ENCODE data around the gene IGF1. TPM values are rescaled to one million over a fixed set of nuclear protein-coding genes. Genes with fewer than 3 reads are reported as not detected.
A peak's percentile ranks its signal among the peaks of the same experiment; 100 is the strongest.
"Not testable (repeated sequence)": the region's sequence is repeated elsewhere in the genome, so short reads cannot be mapped to it uniquely, and the experiment has no call there.

The IGF1 gene
- total RNA-seq, 4 donors from 2014 or later, result 15.4 to 79.4 (median 45.3) TPM

GRCh38 chr12:102356690-102357089 is 123.7 kb downstream of the IGF1 start:
- DNase-seq (ENCODE audit: extremely low spot score), result peak; percentile 17
- no peak for TF ChIP-seq EP300 (IDR thresholded peaks at IDR 0.05)
- no peak for TF ChIP-seq POLR2AphosphoS5 (IDR thresholded peaks at IDR 0.05)
- no peak for TF ChIP-seq POLR2A (IDR thresholded peaks at IDR 0.05; ENCODE audit: low read depth)
- TF ChIP-seq, protein P1, sequence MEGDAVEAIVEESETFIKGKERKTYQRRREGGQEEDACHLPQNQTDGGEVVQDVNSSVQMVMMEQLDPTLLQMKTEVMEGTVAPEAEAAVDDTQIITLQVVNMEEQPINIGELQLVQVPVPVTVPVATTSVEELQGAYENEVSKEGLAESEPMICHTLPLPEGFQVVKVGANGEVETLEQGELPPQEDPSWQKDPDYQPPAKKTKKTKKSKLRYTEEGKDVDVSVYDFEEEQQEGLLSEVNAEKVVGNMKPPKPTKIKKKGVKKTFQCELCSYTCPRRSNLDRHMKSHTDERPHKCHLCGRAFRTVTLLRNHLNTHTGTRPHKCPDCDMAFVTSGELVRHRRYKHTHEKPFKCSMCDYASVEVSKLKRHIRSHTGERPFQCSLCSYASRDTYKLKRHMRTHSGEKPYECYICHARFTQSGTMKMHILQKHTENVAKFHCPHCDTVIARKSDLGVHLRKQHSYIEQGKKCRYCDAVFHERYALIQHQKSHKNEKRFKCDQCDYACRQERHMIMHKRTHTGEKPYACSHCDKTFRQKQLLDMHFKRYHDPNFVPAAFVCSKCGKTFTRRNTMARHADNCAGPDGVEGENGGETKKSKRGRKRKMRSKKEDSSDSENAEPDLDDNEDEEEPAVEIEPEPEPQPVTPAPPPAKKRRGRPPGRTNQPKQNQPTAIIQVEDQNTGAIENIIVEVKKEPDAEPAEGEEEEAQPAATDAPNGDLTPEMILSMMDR (IDR thresholded peaks at IDR 0.05), result no peak
- H3K4me1 ChIP-seq, result no peaks in the 10 kb centered on the region
- H3K27me3 ChIP-seq, result no peaks in the 10 kb centered on the region
- no peak overlapping the region for H3K27ac ChIP-seq (replicated peaks in 1 of 4)
- WGBS, result 88% methylated on average over 2 of the region's 2 CpGs
- H3K4me3 ChIP-seq, result no peak overlapping the region
- H3K9me3 ChIP-seq, result peaks cover 0 to 6% (median 0%) of the 10 kb centered on the region in 4 donors
- no peaks in the 10 kb centered on the region for H3K36me3 ChIP-seq
- intact Hi-C loops (cut with DNase I), result no loop called here

DNA sequence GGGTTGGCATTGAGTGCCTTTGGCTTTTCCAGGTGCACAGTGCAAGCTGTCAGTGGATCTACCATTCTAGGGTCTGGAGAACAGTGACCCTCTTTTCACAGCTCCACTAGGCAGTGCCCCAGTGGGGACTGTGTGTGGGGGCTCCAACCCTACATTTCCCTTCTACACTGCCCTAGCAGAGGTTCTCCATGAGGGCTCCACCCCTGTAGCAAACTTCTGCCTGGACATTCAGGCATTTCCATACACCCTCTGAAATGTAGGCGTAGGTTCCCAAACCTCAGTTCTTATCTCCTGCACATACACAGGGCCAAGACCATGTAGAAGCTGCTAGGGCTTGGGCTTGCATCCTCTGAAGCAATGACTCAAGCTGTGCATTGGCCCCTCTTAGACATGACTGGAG is 126.1 kb downstream of the IGF1 start:
- H3K27me3 ChIP-seq; H3K4me1 ChIP-seq; intact Hi-C loops (cut with DNase I); H3K9me3 ChIP-seq; H3K36me3 ChIP-seq; H3K4me3 ChIP-seq; H3K27ac ChIP-seq (replicated peaks in 1 of 4): not testable (repeated sequence)
- DNase-seq (ENCODE audit: extremely low spot score), result peak; percentile 4
- no CpG with 5 or more reads among the region's 1 CpG for WGBS

GRCh38 chr12:102351322-102351721 is 129.0 kb downstream of the IGF1 start:
- TF ChIP-seq POLR2A (IDR thresholded peaks at IDR 0.05; ENCODE audit: low read depth) (no peak), EP300 (IDR thresholded peaks at IDR 0.05) (no peak), POLR2AphosphoS5 (IDR thresholded peaks at IDR 0.05) (no peak)
- TF ChIP-seq, protein P1 (IDR thresholded peaks at IDR 0.05), result no peak
- peaks cover 0 to 6% (median 0%) of the 10 kb centered on the region in 4 donors for H3K9me3 ChIP-seq
- DNase-seq (ENCODE audit: extremely low spot score), result peak; percentile 37
- H3K4me1 ChIP-seq, result peaks cover 0 to 8% (median 2%) of the 10 kb centered on the region in 4 donors
- H3K4me3 ChIP-seq, result no peak overlapping the region
- H3K27me3 ChIP-seq, result no peaks in the 10 kb centered on the region
- 82% methylated on average over 4 of the region's 4 CpGs for WGBS
- intact Hi-C loops (cut with DNase I), result no loop called here
- H3K36me3 ChIP-seq, result no peaks in the 10 kb centered on the region
- no peak overlapping the region for H3K27ac ChIP-seq (replicated peaks in 1 of 4)

DNA sequence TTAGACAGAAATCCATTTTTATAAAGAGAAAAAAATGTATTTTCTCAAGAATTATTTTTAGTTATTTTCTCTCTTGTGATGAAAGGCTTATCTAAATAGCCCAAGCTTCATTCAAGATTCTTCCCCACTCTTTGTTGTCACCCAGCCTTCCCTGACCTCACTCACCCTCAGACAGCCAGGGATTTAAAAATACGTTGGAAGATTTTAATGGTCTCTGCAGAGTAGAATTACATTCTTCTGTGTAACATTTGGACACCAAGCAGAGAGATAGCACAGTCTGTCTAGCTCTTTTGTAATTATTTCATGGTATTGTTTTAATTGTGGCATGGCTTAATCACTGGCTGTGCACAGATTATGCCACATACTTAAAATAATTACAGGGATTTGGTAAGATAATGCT is 130.3 kb downstream of the IGF1 start:
- peak; percentile 10 for DNase-seq (ENCODE audit: extremely low spot score)
- intact Hi-C loops (cut with DNase I), result no loop called here
- H3K9me3 ChIP-seq, result peaks cover 0 to 6% (median 0%) of the 10 kb centered on the region in 4 donors
- no peaks in the 10 kb centered on the region for H3K27me3 ChIP-seq
- WGBS, result 23% methylated on average over 1 of the region's 1 CpG
- no peak overlapping the region for H3K4me3 ChIP-seq
- no peak for TF ChIP-seq POLR2AphosphoS5 (IDR thresholded peaks at IDR 0.05)
- H3K36me3 ChIP-seq, result no peaks in the 10 kb centered on the region
- peaks cover 0 to 8% (median 2%) of the 10 kb centered on the region in 4 donors for H3K4me1 ChIP-seq
- H3K27ac ChIP-seq (replicated peaks in 1 of 4), result no peak overlapping the region

DNA sequence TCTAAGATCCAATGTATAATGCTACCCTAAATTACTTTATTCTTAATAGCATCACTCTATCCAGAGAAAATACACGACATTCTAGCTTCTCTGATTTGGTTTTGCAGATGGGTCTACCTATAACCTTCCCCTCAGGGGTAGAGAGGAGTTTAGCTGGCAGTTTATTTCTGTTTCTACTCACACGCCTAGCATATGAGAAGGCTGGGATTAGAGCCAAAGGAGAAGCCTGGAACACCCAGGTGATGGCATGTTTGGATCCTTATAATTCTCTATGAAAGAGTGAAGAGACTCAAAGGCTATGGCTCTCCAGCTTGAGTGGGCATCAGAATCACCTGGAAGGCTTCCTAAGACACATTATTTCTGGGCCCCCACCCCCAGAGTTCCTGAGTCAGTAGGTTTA is 131.3 kb downstream of the IGF1 start:
- peaks cover 0 to 8% (median 2%) of the 10 kb centered on the region in 4 donors for H3K4me1 ChIP-seq
- intact Hi-C loops (cut with DNase I), result no loop called here
- no peak overlapping the region for H3K4me3 ChIP-seq
- TF ChIP-seq, protein P1 (IDR thresholded peaks at IDR 0.05), result no peak
- no peak for TF ChIP-seq POLR2AphosphoS5 (IDR thresholded peaks at IDR 0.05)
- TF ChIP-seq EP300 (IDR thresholded peaks at IDR 0.05), result no peak
- no peak for TF ChIP-seq POLR2A (IDR thresholded peaks at IDR 0.05; ENCODE audit: low read depth)
- H3K27me3 ChIP-seq, result no peaks in the 10 kb centered on the region
- peak; percentile 47 for DNase-seq (ENCODE audit: extremely low spot score)
- 30% methylated on average over 2 of the region's 2 CpGs for WGBS
- no peak overlapping the region for H3K27ac ChIP-seq (replicated peaks in 1 of 4)
- H3K36me3 ChIP-seq, result no peaks in the 10 kb centered on the region
- peaks cover 0 to under 1% (median 0%) of the 10 kb centered on the region in 4 donors for H3K9me3 ChIP-seq

DNA sequence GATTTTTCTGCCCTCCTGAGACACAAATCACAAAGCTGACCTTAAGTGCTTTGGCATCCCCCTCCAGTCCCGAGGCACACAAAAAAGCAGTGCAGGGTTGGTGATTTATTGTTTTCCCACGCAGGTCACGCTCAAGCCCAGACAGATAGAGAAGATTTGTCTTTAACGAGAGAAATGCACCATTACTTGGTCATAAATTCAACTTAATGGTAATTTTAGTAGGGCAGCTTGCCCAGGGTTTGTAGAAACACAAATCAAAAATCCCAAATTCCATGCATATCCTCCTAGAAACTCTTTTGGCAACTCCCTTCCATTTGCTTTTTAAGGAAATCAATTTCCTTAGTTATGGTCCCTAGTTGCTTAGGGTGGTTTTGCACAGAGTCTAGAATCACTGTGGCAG is 132.6 kb downstream of the IGF1 start:
- peaks cover 0 to 8% (median 2%) of the 10 kb centered on the region in 4 donors for H3K4me1 ChIP-seq
- H3K4me3 ChIP-seq, result no peak overlapping the region
- WGBS, result 38% methylated on average over 4 of the region's 4 CpGs
- no peaks in the 10 kb centered on the region for H3K9me3 ChIP-seq
- intact Hi-C loops (cut with DNase I), result no loop called here
- H3K36me3 ChIP-seq, result no peaks in the 10 kb centered on the region
- TF ChIP-seq POLR2A (IDR thresholded peaks at IDR 0.05; ENCODE audit: low read depth), result no peak
- TF ChIP-seq, protein P1 (IDR thresholded peaks at IDR 0.05), result no peak
- no peaks in the 10 kb centered on the region for H3K27me3 ChIP-seq
- DNase-seq (ENCODE audit: extremely low spot score), result no peak
- no peak overlapping the region for H3K27ac ChIP-seq (replicated peaks in 1 of 4)
